ENCODE data around the gene FGD6. TPM values are rescaled to one million over a fixed set of nuclear protein-coding genes. Genes with fewer than 3 reads are reported as not detected.
"Not testable (repeated sequence)": the region's sequence is repeated elsewhere in the genome, so short reads cannot be mapped to it uniquely, and the experiment has no call there.

Gene FGD6
- total RNA-seq, 3 donors from 2014 or later, result 20.5 to 52.1 (median 24.2) TPM

- intact Hi-C loops (cut with DNase I, micrococcal nuclease), result no loop called here
- Histone ChIP-seq H3K36me3 (ENCODE audit: low read depth) (no peaks in the 10 kb centered on the region), H3K4me3 (no peak overlapping the region), H3K9me3 (no peaks in the 10 kb centered on the region), H3K4me1 (ENCODE audit: low read depth) (no peaks in the 10 kb centered on the region)
- no peak for ATAC-seq
- TF ChIP-seq, protein P1, sequence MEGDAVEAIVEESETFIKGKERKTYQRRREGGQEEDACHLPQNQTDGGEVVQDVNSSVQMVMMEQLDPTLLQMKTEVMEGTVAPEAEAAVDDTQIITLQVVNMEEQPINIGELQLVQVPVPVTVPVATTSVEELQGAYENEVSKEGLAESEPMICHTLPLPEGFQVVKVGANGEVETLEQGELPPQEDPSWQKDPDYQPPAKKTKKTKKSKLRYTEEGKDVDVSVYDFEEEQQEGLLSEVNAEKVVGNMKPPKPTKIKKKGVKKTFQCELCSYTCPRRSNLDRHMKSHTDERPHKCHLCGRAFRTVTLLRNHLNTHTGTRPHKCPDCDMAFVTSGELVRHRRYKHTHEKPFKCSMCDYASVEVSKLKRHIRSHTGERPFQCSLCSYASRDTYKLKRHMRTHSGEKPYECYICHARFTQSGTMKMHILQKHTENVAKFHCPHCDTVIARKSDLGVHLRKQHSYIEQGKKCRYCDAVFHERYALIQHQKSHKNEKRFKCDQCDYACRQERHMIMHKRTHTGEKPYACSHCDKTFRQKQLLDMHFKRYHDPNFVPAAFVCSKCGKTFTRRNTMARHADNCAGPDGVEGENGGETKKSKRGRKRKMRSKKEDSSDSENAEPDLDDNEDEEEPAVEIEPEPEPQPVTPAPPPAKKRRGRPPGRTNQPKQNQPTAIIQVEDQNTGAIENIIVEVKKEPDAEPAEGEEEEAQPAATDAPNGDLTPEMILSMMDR (IDR thresholded peaks at IDR 0.05), result no peak
- no peak for DNase-seq
Measured at GRCh38 chr12:95141310-95141709, 76.0 kb downstream of the FGD6 start.

GRCh38 chr12:95138031-95138430 lies 79.2 kb downstream of the FGD6 start:
- H3K4me1 ChIP-seq (ENCODE audit: low read depth); H3K4me3 ChIP-seq; DNase-seq; H3K9me3 ChIP-seq; H3K36me3 ChIP-seq (ENCODE audit: low read depth); ATAC-seq; intact Hi-C loops (cut with DNase I, micrococcal nuclease): not testable (repeated sequence)

- H3K36me3 ChIP-seq (ENCODE audit: low read depth), result no peaks in the 10 kb centered on the region
- no peak for DNase-seq
- no peaks in the 10 kb centered on the region for H3K9me3 ChIP-seq
- TF ChIP-seq, protein P1 (IDR thresholded peaks at IDR 0.05), result no peak
- no peak overlapping the region for H3K4me3 ChIP-seq
- no peak for ATAC-seq
- no peaks in the 10 kb centered on the region for H3K4me1 ChIP-seq (ENCODE audit: low read depth)
- intact Hi-C loops (cut with DNase I, micrococcal nuclease), result no loop called here
Measured at GRCh38 chr12:95136598-95136997, 80.7 kb downstream of the FGD6 start.

DNA sequence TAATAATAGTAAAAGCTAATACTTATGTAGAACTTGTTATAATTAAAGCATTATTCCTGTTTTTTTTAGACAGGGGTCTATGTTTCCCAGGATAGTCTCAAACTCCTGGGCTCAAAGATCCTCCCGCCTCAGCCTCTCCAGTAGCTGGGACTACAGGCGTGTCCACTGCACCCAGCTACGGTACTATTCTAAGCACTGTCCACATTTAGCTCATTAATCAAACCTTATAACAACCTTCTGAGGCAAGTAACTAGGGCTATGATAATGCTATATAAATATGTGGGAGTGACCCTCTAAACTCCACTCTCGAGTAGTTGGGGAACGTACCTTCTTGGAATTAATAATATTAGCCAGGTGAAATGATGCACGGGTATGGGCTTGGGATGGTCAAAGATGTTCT lies 83.2 kb downstream of the FGD6 start:
- intact Hi-C loops (cut with DNase I, micrococcal nuclease), result no loop called here
- Histone ChIP-seq H3K4me1 (ENCODE audit: low read depth) (no peaks in the 10 kb centered on the region), H3K9me3 (no peaks in the 10 kb centered on the region), H3K36me3 (ENCODE audit: low read depth) (no peaks in the 10 kb centered on the region), H3K4me3 (no peak overlapping the region)
- DNase-seq, result no peak
- ATAC-seq, result no peak
- TF ChIP-seq, protein P1 (IDR thresholded peaks at IDR 0.05), result no peak

- TF ChIP-seq, protein P1 (IDR thresholded peaks at IDR 0.05), result no peak
- intact Hi-C loops (cut with DNase I, micrococcal nuclease), result no loop called here
- ATAC-seq (no peak), DNase-seq (no peak)
- no peaks in the 10 kb centered on the region for H3K36me3 ChIP-seq (ENCODE audit: low read depth)
- no peaks in the 10 kb centered on the region for H3K4me1 ChIP-seq (ENCODE audit: low read depth)
- no peak overlapping the region for H3K4me3 ChIP-seq
- H3K9me3 ChIP-seq, result no peaks in the 10 kb centered on the region
Measured at GRCh38 chr12:95131589-95132340, 85.5 kb downstream of the FGD6 start.

GRCh38 chr12:95130096-95130495 lies 87.2 kb downstream of the FGD6 start:
- DNase-seq (no peak), ATAC-seq (no peak)
- Histone ChIP-seq H3K4me3 (no peak overlapping the region), H3K36me3 (ENCODE audit: low read depth) (no peaks in the 10 kb centered on the region), H3K9me3 (no peaks in the 10 kb centered on the region), H3K4me1 (ENCODE audit: low read depth) (no peaks in the 10 kb centered on the region)
- TF ChIP-seq, protein P1 (IDR thresholded peaks at IDR 0.05), result no peak
- intact Hi-C loops (cut with DNase I, micrococcal nuclease), result no loop called here

Measured in mucosa of descending colon (tissue), 3 donors.